Natural killer cell (primary cell): ENCODE results near the gene MSANTD7. TPM values are rescaled to one million over a fixed set of nuclear protein-coding genes. Genes with fewer than 3 reads are reported as not detected.
A peak's percentile ranks its signal among the peaks of the same experiment; 100 is the strongest.

Experiments
- ATAC-seq, 3 donors: fragments of 150-1000 bp in 2 of 3; fragments of 200-7000 bp in 1 of 3; cut with Tn5 transposase; 1 replicate in 1 of 3; 2 replicates in 2 of 3; pipeline ENCODE4 v1.10.0; 2021; ENCODE audit warnings: mild to moderate bottlenecking in 2 of 3, moderate library complexity in 2 of 3
- DNase-seq, 2 donors: peaks; one replicate each; pipeline versions ENCODE4 v3.0.0 to v3.0.0-alpha.2; 2013 to 2021; ENCODE audit warnings: mixed read lengths in 1 of 2
- H3K27ac ChIP-seq: one replicate; pipeline ENCODE4 v1.5.1; 2013; ENCODE audit warnings: mild to moderate bottlenecking, low read length
- H3K27me3 ChIP-seq: one replicate; pipeline ENCODE4 v1.6.1; 2013; ENCODE audit warnings: low read length; ENCODE audit not compliant: control insufficient read depth, insufficient read depth
- H3K36me3 ChIP-seq: one replicate; pipeline ENCODE4 v1.6.1; 2013; ENCODE audit warnings: low read length; ENCODE audit not compliant: control insufficient read depth, insufficient read depth
- H3K4me1 ChIP-seq: one replicate; pipeline ENCODE4 v1.6.1; 2013; ENCODE audit warnings: low read length; ENCODE audit not compliant: control insufficient read depth, insufficient read depth
- H3K4me3 ChIP-seq: one replicate; pipeline ENCODE4 v1.5.1; 2013; ENCODE audit warnings: low read length
- H3K9me3 ChIP-seq: one replicate; pipeline ENCODE4 v1.6.1; 2013; ENCODE audit warnings: low read length; ENCODE audit not compliant: control insufficient read depth, insufficient read depth
- H3K27ac Mint-ChIP-seq, 2 donors: one replicate each; pipeline ENCODE4 v1.8.0; 2022; ENCODE audit warnings: mild to moderate bottlenecking in 2 of 2, mixed read lengths in 2 of 2, moderate library complexity in 1 of 2
- H3K27me3 Mint-ChIP-seq, 2 donors: one replicate each; pipeline ENCODE4 v1.8.0; 2022; ENCODE audit warnings: low read depth in 2 of 2, mixed read lengths in 2 of 2
- H3K36me3 Mint-ChIP-seq: one replicate; pipeline ENCODE4 v1.8.0; 2022; ENCODE audit warnings: mixed read lengths
- H3K4me1 Mint-ChIP-seq, 2 donors: one replicate each; pipeline ENCODE4 v1.8.0; 2022; ENCODE audit warnings: mixed read lengths in 2 of 2
- H3K4me3 Mint-ChIP-seq: one replicate; pipeline ENCODE4 v1.8.0; 2022; ENCODE audit warnings: mild to moderate bottlenecking, moderate library complexity, mixed read lengths
- H3K9me3 Mint-ChIP-seq, 2 donors: one replicate each; pipeline ENCODE4 v1.8.0; 2022; ENCODE audit warnings: mixed read lengths in 2 of 2
- CTCF ChIP-seq: fragments of 200-600 bp; IDR thresholded peaks from one replicate; pipeline ENCODE4 v1.8.0; 2022; ENCODE audit warnings: antibody characterized with exemption
- WGBS: methylation state at CpG from one replicate; pipeline ENCODE4 v1.1.7; 2013; ENCODE audit warnings: missing lambda C conversion rate; ENCODE audit not compliant: insufficient coverage; 5-methylcytosine and 5-hydroxymethylcytosine counted together
- intact Hi-C: fragments of 100-400 bp; cut with micrococcal nuclease; formaldehyde crosslinking; loops from one replicate; pipeline ENCODE4 v1.14.2; 2022
- total RNA-seq, 4 donors: library from RNA; stranded (reverse); fragments of 120-200 nt in 1 of 4; gene quantifications; one replicate each; pipeline versions ENCODE4 v1.2.3 to v1.2.4, GENCODE V29; 2013 to 2022

The MSANTD7 gene
- total RNA-seq, 3 donors from 2014 or later (not counting 1 experiment from before 2014, with no cell fraction given), result 19.6 to 25.1 (median 24.0) TPM

GRCh38 chr10:14833106-14833505, 5.0 kb upstream of the MSANTD7 start:
- Mint-ChIP-seq H3K9me3 (no peaks in the 10 kb centered on the region), H3K4me1 (peaks cover 6 to 11% of the 10 kb centered on the region in 2 donors), H3K27me3 (no peaks in the 10 kb centered on the region), H3K27ac (no peak overlapping the region), H3K4me3 (no peak overlapping the region), H3K36me3 (no peaks in the 10 kb centered on the region)
- no peak overlapping the region for H3K4me3 ChIP-seq
- DNase-seq (no peak), ATAC-seq (no peak)
- no peak overlapping the region for H3K27ac ChIP-seq
- WGBS, result 90% methylated on average over 3 of the region's 3 CpGs
- peaks cover 12% of the 10 kb centered on the region for H3K4me1 ChIP-seq
- no peaks in the 10 kb centered on the region for H3K36me3 ChIP-seq
- H3K27me3 ChIP-seq, result no peaks in the 10 kb centered on the region
- intact Hi-C loops, result no loop called here
- no peak for TF ChIP-seq CTCF
- H3K9me3 ChIP-seq, result no peaks in the 10 kb centered on the region

GRCh38 chr10:14836208-14836607, 1.9 kb upstream of the MSANTD7 start:
- no peak for DNase-seq
- Histone ChIP-seq H3K4me3 (no peak overlapping the region), H3K27me3 (no peaks in the 10 kb centered on the region), H3K4me1 (peaks cover 20% of the 10 kb centered on the region), H3K9me3 (no peaks in the 10 kb centered on the region), H3K27ac (no peak overlapping the region), H3K36me3 (peaks cover 3% of the 10 kb centered on the region)
- Mint-ChIP-seq H3K4me1 (peaks cover 15 to 24% of the 10 kb centered on the region in 2 donors), H3K36me3 (no peaks in the 10 kb centered on the region), H3K27ac (peak overlapping the region in 1 of 2 donors; percentile 91), H3K9me3 (no peaks in the 10 kb centered on the region), H3K4me3 (peak overlapping the region; percentile 95), H3K27me3 (no peaks in the 10 kb centered on the region)
- 100% methylated on average over 1 of the region's 2 CpGs for WGBS
- no peak for ATAC-seq
- TF ChIP-seq CTCF, result no peak
- intact Hi-C loops, result loop anchor here (5.0 kb wide), 5 partner anchors 116 to 339 kb away; partner anchors contain the start of gene DCLRE1C

- DNase-seq, result no peak
- no peaks in the 10 kb centered on the region for H3K27me3 ChIP-seq
- intact Hi-C loops, result loop anchor here (5.0 kb wide), 5 partner anchors 115 to 340 kb away; partner anchors contain the start of gene DCLRE1C
- H3K4me3 ChIP-seq, result peak overlapping the region; percentile 95
- H3K9me3 ChIP-seq, result no peaks in the 10 kb centered on the region
- H3K4me1 ChIP-seq, result peaks cover 20% of the 10 kb centered on the region
- H3K36me3 Mint-ChIP-seq, result no peaks in the 10 kb centered on the region
- H3K9me3 Mint-ChIP-seq, result no peaks in the 10 kb centered on the region
- no peak for TF ChIP-seq CTCF
- peaks cover 15 to 27% of the 10 kb centered on the region in 2 donors for H3K4me1 Mint-ChIP-seq
- H3K27me3 Mint-ChIP-seq, result no peaks in the 10 kb centered on the region
- H3K36me3 ChIP-seq, result peaks cover 12% of the 10 kb centered on the region
- H3K27ac Mint-ChIP-seq, result peak overlapping the region; percentile 91 to 98
- no peak for ATAC-seq
- WGBS, result 30% methylated on average over 14 of the region's 14 CpGs
- H3K4me3 Mint-ChIP-seq, result peak overlapping the region; percentile 95
- H3K27ac ChIP-seq, result peak overlapping the region; percentile 80
These were observed 926 bp upstream of the MSANTD7 start for GRCh38 chr10:14837003-14837756.
